ENCODE data around the gene NEK9.

DNA sequence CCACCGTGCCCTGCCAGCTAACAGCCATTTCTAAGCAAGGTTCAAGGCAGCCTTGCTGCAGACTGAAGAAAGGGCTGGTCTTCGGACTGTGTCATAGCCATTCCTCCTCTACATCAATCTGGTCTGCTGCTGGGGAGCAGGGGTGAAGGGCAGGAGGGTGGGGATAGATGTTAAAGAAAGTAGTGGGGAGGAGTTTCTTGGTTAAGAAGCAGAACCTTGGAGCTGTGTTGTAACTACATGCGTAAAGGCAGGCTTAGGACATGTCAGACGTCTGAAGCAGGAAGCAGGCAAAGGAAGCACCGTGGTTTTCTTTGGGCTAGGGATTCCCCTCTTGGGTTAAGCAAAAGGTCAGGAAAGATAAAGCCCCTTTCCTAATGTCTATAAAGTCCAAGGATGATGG is 18.1 kb upstream of the NEK9 start:
- TF ChIP-seq, protein P1, sequence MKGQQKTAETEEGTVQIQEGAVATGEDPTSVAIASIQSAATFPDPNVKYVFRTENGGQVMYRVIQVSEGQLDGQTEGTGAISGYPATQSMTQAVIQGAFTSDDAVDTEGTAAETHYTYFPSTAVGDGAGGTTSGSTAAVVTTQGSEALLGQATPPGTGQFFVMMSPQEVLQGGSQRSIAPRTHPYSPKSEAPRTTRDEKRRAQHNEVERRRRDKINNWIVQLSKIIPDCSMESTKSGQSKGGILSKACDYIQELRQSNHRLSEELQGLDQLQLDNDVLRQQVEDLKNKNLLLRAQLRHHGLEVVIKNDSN (IDR thresholded peaks at IDR 0.05; ENCODE audit: borderline replicate concordance, extremely low read length, insufficient read depth, low read depth, low read length), result no peak
- TF ChIP-seq, protein P2, sequence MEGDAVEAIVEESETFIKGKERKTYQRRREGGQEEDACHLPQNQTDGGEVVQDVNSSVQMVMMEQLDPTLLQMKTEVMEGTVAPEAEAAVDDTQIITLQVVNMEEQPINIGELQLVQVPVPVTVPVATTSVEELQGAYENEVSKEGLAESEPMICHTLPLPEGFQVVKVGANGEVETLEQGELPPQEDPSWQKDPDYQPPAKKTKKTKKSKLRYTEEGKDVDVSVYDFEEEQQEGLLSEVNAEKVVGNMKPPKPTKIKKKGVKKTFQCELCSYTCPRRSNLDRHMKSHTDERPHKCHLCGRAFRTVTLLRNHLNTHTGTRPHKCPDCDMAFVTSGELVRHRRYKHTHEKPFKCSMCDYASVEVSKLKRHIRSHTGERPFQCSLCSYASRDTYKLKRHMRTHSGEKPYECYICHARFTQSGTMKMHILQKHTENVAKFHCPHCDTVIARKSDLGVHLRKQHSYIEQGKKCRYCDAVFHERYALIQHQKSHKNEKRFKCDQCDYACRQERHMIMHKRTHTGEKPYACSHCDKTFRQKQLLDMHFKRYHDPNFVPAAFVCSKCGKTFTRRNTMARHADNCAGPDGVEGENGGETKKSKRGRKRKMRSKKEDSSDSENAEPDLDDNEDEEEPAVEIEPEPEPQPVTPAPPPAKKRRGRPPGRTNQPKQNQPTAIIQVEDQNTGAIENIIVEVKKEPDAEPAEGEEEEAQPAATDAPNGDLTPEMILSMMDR (IDR thresholded peaks at IDR 0.05 in 2 of 3, conservative IDR thresholded peaks at IDR 0.05 in 1 of 3; ENCODE audit: control insufficient read depth in 2 of 3, extremely low read depth in 1 of 3, insufficient read depth in 1 of 3, low read depth in 3 of 3, low read length in 3 of 3), result no peak
- TF ChIP-seq, protein P3, sequence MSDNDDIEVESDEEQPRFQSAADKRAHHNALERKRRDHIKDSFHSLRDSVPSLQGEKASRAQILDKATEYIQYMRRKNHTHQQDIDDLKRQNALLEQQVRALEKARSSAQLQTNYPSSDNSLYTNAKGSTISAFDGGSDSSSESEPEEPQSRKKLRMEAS (IDR thresholded peaks at IDR 0.05; ENCODE audit: low read depth, low read length), result no peak
